Loucy (cell line): Measurements from ENCODE around the gene MRAP2.

Experiments
- H2AFZ ChIP-seq: fragments of 200-600 bp; sonication (generic); 2 replicates; pipeline ENCODE4 v1.6.0; 2016; ENCODE audit warnings: antibody characterized with exemption, mild to moderate bottlenecking, low read length, moderate library complexity
- H3F3A ChIP-seq: fragments of 200-600 bp; 2 replicates; pipeline ENCODE4 v1.6.0; 2016; ENCODE audit warnings: antibody characterized with exemption, low read depth, mild to moderate bottlenecking
- H3K27me3 ChIP-seq: fragments of 200-600 bp; sonication (generic); 2 replicates; pipeline ENCODE4 v1.6.1; 2014; ENCODE audit warnings: low read length, mild to moderate bottlenecking; ENCODE audit not compliant: insufficient read depth, poor library complexity, severe bottlenecking
- H3K36me3 ChIP-seq: fragments of 200-600 bp; sonication (generic); 2 replicates; pipeline ENCODE4 v1.6.1; 2016; ENCODE audit warnings: low read length; ENCODE audit not compliant: insufficient read depth
- H3K4me1 ChIP-seq: fragments of 200-600 bp; sonication (generic); 2 replicates; pipeline ENCODE4 v1.5.1; 2014; ENCODE audit warnings: low read length, mild to moderate bottlenecking; ENCODE audit not compliant: insufficient read depth, poor library complexity, severe bottlenecking
- H3K4me2 ChIP-seq: fragments of 200-600 bp; sonication (generic); 2 replicates; pipeline ENCODE4 v1.6.0; 2014; ENCODE audit warnings: antibody characterized with exemption, low read length, low read depth, mild to moderate bottlenecking; ENCODE audit not compliant: poor library complexity, severe bottlenecking
- H3K4me3 ChIP-seq: fragments of 200-600 bp; sonication (generic); 2 replicates; pipeline ENCODE4 v1.5.1; 2014; ENCODE audit warnings: low read length, mild to moderate bottlenecking, mixed read lengths; ENCODE audit not compliant: poor library complexity, severe bottlenecking
- H3K79me2 ChIP-seq: fragments of 200-600 bp; sonication (generic); 2 replicates; pipeline ENCODE4 v1.6.1; 2014; ENCODE audit warnings: low read length; ENCODE audit not compliant: insufficient read depth
- H3K9ac ChIP-seq: fragments of 200-600 bp; sonication (generic); 2 replicates; pipeline ENCODE4 v1.6.0; 2014; ENCODE audit warnings: mild to moderate bottlenecking, low read depth, low read length, moderate library complexity; ENCODE audit not compliant: poor library complexity, severe bottlenecking
- H3K9me2 ChIP-seq: fragments of 200-600 bp; sonication (generic); replicated peaks from 2 replicates; pipeline ENCODE4 v1.6.1; 2016; ENCODE audit warnings: low read depth, low read length, mixed read lengths
- H3K9me3 ChIP-seq: fragments of 200-600 bp; sonication (generic); 2 replicates; pipeline ENCODE4 v1.6.1; 2014; ENCODE audit warnings: mild to moderate bottlenecking, antibody characterized with exemption, low read length, low read depth; ENCODE audit not compliant: insufficient read depth
- H4K20me1 ChIP-seq: fragments of 200-600 bp; sonication (generic); 2 replicates; pipeline ENCODE4 v1.6.0; 2014; ENCODE audit warnings: antibody characterized with exemption, low read length, mild to moderate bottlenecking; ENCODE audit not compliant: insufficient read depth, poor library complexity, severe bottlenecking
- EZH2phosphoT487 ChIP-seq: fragments of 200-600 bp; IDR thresholded peaks from 2 replicates; pipeline ENCODE4 v1.6.1; 2018; ENCODE audit warnings: antibody characterized with exemption, mild to moderate bottlenecking, moderate library complexity, borderline replicate concordance
- TF ChIP-seq, protein P1 (sequence below): fragments of 200-600 bp; sonication (generic); conservative IDR thresholded peaks from 2 replicates; pipeline ENCODE4 v1.5.1; 2014; ENCODE audit warnings: mild to moderate bottlenecking, antibody characterized with exemption, low read length

Gene MRAP2

DNA sequence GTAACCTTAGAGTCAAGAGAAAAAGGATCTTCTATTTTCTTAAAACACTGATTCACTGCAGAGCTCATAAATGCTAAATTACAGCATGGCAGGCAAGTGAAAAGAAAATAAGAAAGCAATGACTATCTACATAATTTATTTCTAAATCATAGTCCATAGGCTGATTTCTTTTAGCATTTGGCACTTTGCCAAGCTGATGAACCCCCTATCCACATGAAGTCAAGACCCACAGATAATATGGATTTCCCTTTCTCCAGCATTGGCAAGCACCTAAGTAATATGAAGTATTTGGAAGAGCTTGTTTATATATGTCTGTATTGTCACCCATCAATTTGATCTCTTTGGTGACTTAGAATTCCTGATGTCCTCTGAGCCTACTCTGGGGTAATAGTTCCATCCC lies 47.9 kb upstream of the MRAP2 start:
- H3K4me1 ChIP-seq, result no peaks in the 10 kb centered on the region
- no peaks in the 10 kb centered on the region for H3K9me2 ChIP-seq
- no peak overlapping the region for H3K4me2 ChIP-seq
- H3K27me3 ChIP-seq, result no peaks in the 10 kb centered on the region
- no peaks in the 10 kb centered on the region for H3F3A ChIP-seq
- H3K79me2 ChIP-seq, result no peaks in the 10 kb centered on the region
- H3K9me3 ChIP-seq, result no peaks in the 10 kb centered on the region
- H4K20me1 ChIP-seq, result no peaks in the 10 kb centered on the region
- TF ChIP-seq, protein P1, sequence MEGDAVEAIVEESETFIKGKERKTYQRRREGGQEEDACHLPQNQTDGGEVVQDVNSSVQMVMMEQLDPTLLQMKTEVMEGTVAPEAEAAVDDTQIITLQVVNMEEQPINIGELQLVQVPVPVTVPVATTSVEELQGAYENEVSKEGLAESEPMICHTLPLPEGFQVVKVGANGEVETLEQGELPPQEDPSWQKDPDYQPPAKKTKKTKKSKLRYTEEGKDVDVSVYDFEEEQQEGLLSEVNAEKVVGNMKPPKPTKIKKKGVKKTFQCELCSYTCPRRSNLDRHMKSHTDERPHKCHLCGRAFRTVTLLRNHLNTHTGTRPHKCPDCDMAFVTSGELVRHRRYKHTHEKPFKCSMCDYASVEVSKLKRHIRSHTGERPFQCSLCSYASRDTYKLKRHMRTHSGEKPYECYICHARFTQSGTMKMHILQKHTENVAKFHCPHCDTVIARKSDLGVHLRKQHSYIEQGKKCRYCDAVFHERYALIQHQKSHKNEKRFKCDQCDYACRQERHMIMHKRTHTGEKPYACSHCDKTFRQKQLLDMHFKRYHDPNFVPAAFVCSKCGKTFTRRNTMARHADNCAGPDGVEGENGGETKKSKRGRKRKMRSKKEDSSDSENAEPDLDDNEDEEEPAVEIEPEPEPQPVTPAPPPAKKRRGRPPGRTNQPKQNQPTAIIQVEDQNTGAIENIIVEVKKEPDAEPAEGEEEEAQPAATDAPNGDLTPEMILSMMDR, result no peak
- TF ChIP-seq EZH2phosphoT487, result no peak
- H3K4me3 ChIP-seq, result no peak overlapping the region
- H2AFZ ChIP-seq, result no peak overlapping the region
- H3K9ac ChIP-seq, result no peak overlapping the region
- no peaks in the 10 kb centered on the region for H3K36me3 ChIP-seq

DNA sequence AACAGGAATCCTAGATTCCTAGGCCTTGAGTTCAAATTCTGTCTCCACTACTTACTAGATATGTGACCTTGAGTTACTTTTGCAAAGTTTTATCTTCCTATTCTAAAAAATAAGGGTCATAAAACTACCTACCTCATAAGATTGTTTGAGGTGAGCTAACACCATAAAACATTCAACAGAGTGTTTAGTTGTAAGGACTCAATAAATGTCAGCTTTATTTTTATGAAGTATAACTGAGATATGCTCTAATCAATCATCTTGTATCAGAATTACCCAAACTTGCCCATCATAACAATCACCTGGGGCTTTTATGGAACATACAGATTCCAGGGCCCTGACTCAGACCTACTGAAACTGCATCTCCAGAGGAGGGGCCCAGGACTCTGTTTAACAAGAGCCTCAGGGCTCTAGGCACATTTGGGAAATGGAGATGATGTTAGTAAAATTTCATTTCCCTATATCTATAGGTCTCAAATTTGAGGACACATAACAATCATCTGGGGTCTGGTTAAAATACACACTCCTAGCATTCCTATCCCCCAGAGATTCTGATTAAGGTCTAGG lies 35.5 kb upstream of the MRAP2 start:
- H3F3A ChIP-seq, result no peaks in the 10 kb centered on the region
- H3K27me3 ChIP-seq, result no peaks in the 10 kb centered on the region
- H3K4me1 ChIP-seq, result no peaks in the 10 kb centered on the region
- no peak overlapping the region for H3K4me2 ChIP-seq
- TF ChIP-seq EZH2phosphoT487, result no peak
- TF ChIP-seq, protein P1, result no peak
- H3K79me2 ChIP-seq, result no peaks in the 10 kb centered on the region
- no peaks in the 10 kb centered on the region for H3K9me3 ChIP-seq
- H4K20me1 ChIP-seq, result no peaks in the 10 kb centered on the region
- H3K9ac ChIP-seq, result no peak overlapping the region
- H3K36me3 ChIP-seq, result no peaks in the 10 kb centered on the region
- H2AFZ ChIP-seq, result no peak overlapping the region
- no peak overlapping the region for H3K4me3 ChIP-seq
- H3K9me2 ChIP-seq, result no peaks in the 10 kb centered on the region

DNA sequence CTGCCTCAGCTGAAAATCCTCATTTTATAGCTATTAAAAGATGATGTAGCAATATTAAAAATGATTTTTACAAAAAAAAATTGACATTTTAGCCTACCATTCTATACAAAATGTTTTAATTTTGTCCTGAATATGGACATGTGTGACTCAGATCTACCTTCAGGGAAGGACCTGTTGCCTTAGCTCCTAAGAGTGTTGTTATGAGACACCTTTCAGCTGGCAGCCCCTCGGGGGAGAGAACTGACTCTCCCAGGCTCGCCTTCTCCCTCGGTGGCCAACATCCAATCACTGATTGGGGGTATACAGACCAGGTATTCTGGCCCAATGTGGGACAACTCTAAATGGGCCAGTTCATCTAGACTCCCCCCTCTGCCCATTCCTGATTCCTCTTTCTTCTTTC lies 32.5 kb upstream of the MRAP2 start:
- H4K20me1 ChIP-seq, result no peaks in the 10 kb centered on the region
- no peaks in the 10 kb centered on the region for H3K9me3 ChIP-seq
- H3K4me3 ChIP-seq, result no peak overlapping the region
- no peak overlapping the region for H2AFZ ChIP-seq
- no peak overlapping the region for H3K4me2 ChIP-seq
- no peaks in the 10 kb centered on the region for H3F3A ChIP-seq
- no peaks in the 10 kb centered on the region for H3K9me2 ChIP-seq
- no peaks in the 10 kb centered on the region for H3K79me2 ChIP-seq
- H3K9ac ChIP-seq, result no peak overlapping the region
- H3K4me1 ChIP-seq, result no peaks in the 10 kb centered on the region
- TF ChIP-seq, protein P1, result no peak
- no peak for TF ChIP-seq EZH2phosphoT487
- H3K36me3 ChIP-seq, result no peaks in the 10 kb centered on the region
- no peaks in the 10 kb centered on the region for H3K27me3 ChIP-seq
